Astrocyte (in vitro differentiated cells and primary cell): ENCODE results near the gene SCAND1. TPM values are rescaled to one million over a fixed set of nuclear protein-coding genes. Genes with fewer than 3 reads are reported as not detected.
"Not testable (repeated sequence)": the region's sequence is repeated elsewhere in the genome, so short reads cannot be mapped to it uniquely, and the experiment has no call there.

Source experiments
- DNase-seq: peaks from one replicate; pipeline ENCODE4 v3.0.0-alpha.2; 2010; ENCODE audit warnings: low read depth
- FAIRE-seq: peaks from 2 replicates; lab custom pipeline; 2011; peaks lifted over from hg19 to GRCh38; lab: Jason Lieb, UNC
- H2AFZ ChIP-seq: 2 replicates; pipeline ENCODE4 v1.6.0; 2012; ENCODE audit warnings: low read depth, low read length, inconsistent platforms
- H3K27ac ChIP-seq: 2 replicates; pipeline ENCODE4 v1.5.1; 2011; ENCODE audit warnings: low read depth, low read length, inconsistent platforms
- H3K27me3 ChIP-seq: 2 replicates; pipeline ENCODE4 v1.6.0; 2011; ENCODE audit warnings: low read length, inconsistent platforms; ENCODE audit not compliant: insufficient read depth
- H3K36me3 ChIP-seq: 2 replicates; pipeline ENCODE4 v1.5.1; 2011; ENCODE audit warnings: low read length, inconsistent platforms; ENCODE audit not compliant: insufficient read depth
- H3K4me1 ChIP-seq: 2 replicates; pipeline ENCODE4 v1.5.1; 2011; ENCODE audit warnings: low read length, inconsistent platforms; ENCODE audit not compliant: insufficient read depth
- H3K4me2 ChIP-seq: 2 replicates; pipeline ENCODE4 v1.6.0; 2012; ENCODE audit warnings: low read length, inconsistent platforms
- H3K4me3 ChIP-seq: 2 replicates; pipeline ENCODE4 v1.5.1; 2011; ENCODE audit warnings: low read depth, mild to moderate bottlenecking, low read length, inconsistent platforms; ENCODE audit not compliant: insufficient read depth
- H3K79me2 ChIP-seq: 2 replicates; pipeline ENCODE4 v1.6.0; 2012; ENCODE audit warnings: mild to moderate bottlenecking, low read length, inconsistent platforms; ENCODE audit not compliant: insufficient read depth
- H3K9ac ChIP-seq: 2 replicates; pipeline ENCODE4 v1.6.0; 2012; ENCODE audit warnings: mild to moderate bottlenecking, low read length, inconsistent platforms
- H3K9me3 ChIP-seq: 2 replicates; pipeline ENCODE4 v1.5.1; 2012; ENCODE audit warnings: low read depth, mild to moderate bottlenecking, low read length, inconsistent platforms; ENCODE audit not compliant: insufficient read depth
- H4K20me1 ChIP-seq: 2 replicates; pipeline ENCODE4 v1.6.0; 2012; ENCODE audit warnings: low read length, inconsistent platforms; ENCODE audit not compliant: insufficient read depth
- H3K27ac Mint-ChIP-seq: one replicate; pipeline ENCODE4 v1.8.0; 2021; ENCODE audit warnings: mild to moderate bottlenecking, mixed read lengths; ENCODE audit not compliant: unreplicated experiment
- H3K27me3 Mint-ChIP-seq: one replicate; pipeline ENCODE4 v1.8.0; 2021; ENCODE audit warnings: low read depth, mixed read lengths; ENCODE audit not compliant: unreplicated experiment
- H3K36me3 Mint-ChIP-seq: one replicate; pipeline ENCODE4 v1.8.0; 2021; ENCODE audit warnings: low read depth, mixed read lengths; ENCODE audit not compliant: unreplicated experiment
- H3K4me1 Mint-ChIP-seq: one replicate; pipeline ENCODE4 v1.8.0; 2021; ENCODE audit warnings: low read depth, mixed read lengths; ENCODE audit not compliant: unreplicated experiment
- H3K4me3 Mint-ChIP-seq: one replicate; pipeline ENCODE4 v1.8.0; 2021; ENCODE audit warnings: mild to moderate bottlenecking, moderate library complexity, mixed read lengths; ENCODE audit not compliant: unreplicated experiment
- H3K9me3 Mint-ChIP-seq: one replicate; pipeline ENCODE4 v1.8.0; 2021; ENCODE audit warnings: mild to moderate bottlenecking, mixed read lengths; ENCODE audit not compliant: unreplicated experiment
- EZH2 ChIP-seq: IDR thresholded peaks from 2 replicates; pipeline ENCODE4 v1.6.1; 2012; ENCODE audit warnings: mild to moderate bottlenecking, low read length, inconsistent platforms; ENCODE audit not compliant: insufficient read depth
- total RNA-seq: library from RNA; stranded (reverse); gene quantifications from 2 replicates; pipeline ENCODE4 v1.2.1, GENCODE V29; 2021
- TF ChIP-seq, protein P1 (sequence below): IDR thresholded peaks from 2 replicates; pipeline ENCODE4 v1.5.1; 2011; ENCODE audit warnings: low read depth, mild to moderate bottlenecking, inconsistent platforms, low read length, moderate library complexity; ENCODE audit not compliant: insufficient read depth

SCAND1 gene
- total RNA-seq, 1 donor from 2014 or later: 63.8 TPM

DNA sequence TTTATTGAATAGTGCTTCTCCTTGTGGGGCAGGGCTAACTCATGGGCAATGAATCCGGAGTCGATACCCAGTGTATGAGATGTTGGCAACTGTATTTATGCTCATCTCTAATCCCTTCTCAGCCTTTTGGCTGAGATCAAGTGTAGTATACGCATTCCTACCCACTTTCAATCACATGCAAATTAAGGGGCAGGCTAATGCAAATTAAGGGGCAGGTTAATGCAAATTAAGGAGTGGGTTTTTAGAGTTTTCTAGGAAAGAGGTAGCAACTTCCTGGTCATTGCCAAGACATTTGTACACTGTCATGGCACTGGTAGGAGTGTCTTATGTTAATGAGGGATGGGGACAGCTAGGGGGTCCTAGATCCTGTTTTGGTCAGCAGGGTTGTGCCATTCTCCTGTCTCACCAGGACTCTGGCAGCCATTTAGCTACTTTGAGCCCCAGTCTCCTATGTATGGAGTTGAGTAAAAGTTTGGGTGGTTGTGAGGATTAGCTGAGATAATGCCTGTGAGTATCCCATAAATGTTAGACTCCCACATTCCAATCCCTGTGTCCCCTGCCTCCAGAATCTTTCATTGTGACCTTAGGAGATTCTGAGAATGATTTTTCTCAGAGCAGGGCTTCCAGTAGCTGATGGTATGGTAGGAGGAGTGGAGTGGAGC lies 13.8 kb upstream of the SCAND1 start, which contains the start of gene CNBD2:
Gene CNBD2 (plus strand): TSS at position 612 of the 662 bp plus-strand sequence. CDS start 173 bp downstream, outside the sequence.
- Histone ChIP-seq H3K36me3 (no peaks in the 10 kb centered on the region), H3K79me2 (no peaks in the 10 kb centered on the region), H3K9me3 (no peaks in the 10 kb centered on the region), H3K4me1 (no peaks in the 10 kb centered on the region), H4K20me1 (no peaks in the 10 kb centered on the region), H3K4me2 (no peak within 1 kb of the TSS), H3K27me3 (peaks cover 6% of the 10 kb centered on the region), H3K4me3 (no peak within 1 kb of the TSS), H2AFZ (no peak within 1 kb of the TSS), H3K9ac (no peak within 1 kb of the TSS), H3K27ac (no peak within 1 kb of the TSS)
- H3K27me3 Mint-ChIP-seq: peaks cover 2% of the 10 kb centered on the region
- peaks cover 4% of the 10 kb centered on the region for H3K36me3 Mint-ChIP-seq
- DNase-seq (no peak), FAIRE-seq (no peak)
- H3K4me3 Mint-ChIP-seq: no peak within 1 kb of the TSS
- no peak within 1 kb of the TSS for H3K27ac Mint-ChIP-seq
- H3K4me1 Mint-ChIP-seq: peaks cover 2% of the 10 kb centered on the region
- TF ChIP-seq, protein P1, sequence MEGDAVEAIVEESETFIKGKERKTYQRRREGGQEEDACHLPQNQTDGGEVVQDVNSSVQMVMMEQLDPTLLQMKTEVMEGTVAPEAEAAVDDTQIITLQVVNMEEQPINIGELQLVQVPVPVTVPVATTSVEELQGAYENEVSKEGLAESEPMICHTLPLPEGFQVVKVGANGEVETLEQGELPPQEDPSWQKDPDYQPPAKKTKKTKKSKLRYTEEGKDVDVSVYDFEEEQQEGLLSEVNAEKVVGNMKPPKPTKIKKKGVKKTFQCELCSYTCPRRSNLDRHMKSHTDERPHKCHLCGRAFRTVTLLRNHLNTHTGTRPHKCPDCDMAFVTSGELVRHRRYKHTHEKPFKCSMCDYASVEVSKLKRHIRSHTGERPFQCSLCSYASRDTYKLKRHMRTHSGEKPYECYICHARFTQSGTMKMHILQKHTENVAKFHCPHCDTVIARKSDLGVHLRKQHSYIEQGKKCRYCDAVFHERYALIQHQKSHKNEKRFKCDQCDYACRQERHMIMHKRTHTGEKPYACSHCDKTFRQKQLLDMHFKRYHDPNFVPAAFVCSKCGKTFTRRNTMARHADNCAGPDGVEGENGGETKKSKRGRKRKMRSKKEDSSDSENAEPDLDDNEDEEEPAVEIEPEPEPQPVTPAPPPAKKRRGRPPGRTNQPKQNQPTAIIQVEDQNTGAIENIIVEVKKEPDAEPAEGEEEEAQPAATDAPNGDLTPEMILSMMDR: no peak
- no peak for TF ChIP-seq EZH2
- peaks cover 7% of the 10 kb centered on the region for H3K9me3 Mint-ChIP-seq

- no peak overlapping the region for H3K4me3 ChIP-seq
- no peaks in the 10 kb centered on the region for H3K79me2 ChIP-seq
- peaks cover 1% of the 10 kb centered on the region for H3K4me1 Mint-ChIP-seq
- peaks cover 6% of the 10 kb centered on the region for H3K27me3 ChIP-seq
- H3K9me3 Mint-ChIP-seq: peaks cover 2% of the 10 kb centered on the region
- H3K4me1 ChIP-seq: no peaks in the 10 kb centered on the region
- no peak for DNase-seq
- FAIRE-seq: no peak
- H3K27me3 Mint-ChIP-seq: peaks cover 12% of the 10 kb centered on the region
- TF ChIP-seq EZH2: no peak
- TF ChIP-seq, protein P1: no peak
- no peak overlapping the region for H2AFZ ChIP-seq
- peaks cover 2% of the 10 kb centered on the region for H3K36me3 Mint-ChIP-seq
- H3K4me3 Mint-ChIP-seq: no peak overlapping the region
- H3K36me3 ChIP-seq: no peaks in the 10 kb centered on the region
- no peaks in the 10 kb centered on the region for H3K9me3 ChIP-seq
- H4K20me1 ChIP-seq: no peaks in the 10 kb centered on the region
- no peak overlapping the region for H3K27ac Mint-ChIP-seq
- H3K9ac ChIP-seq: no peak overlapping the region
- H3K27ac ChIP-seq: no peak overlapping the region
- H3K4me2 ChIP-seq: no peak overlapping the region
Observed at GRCh38 chr20:35963878-35964277, 9.6 kb upstream of the SCAND1 start.

- H3K4me2 ChIP-seq, H3K9ac ChIP-seq, H3K4me3 ChIP-seq, H3K27ac Mint-ChIP-seq, H3K36me3 ChIP-seq, H4K20me1 ChIP-seq, DNase-seq, H3K27ac ChIP-seq, H3K27me3 ChIP-seq, H3K9me3 ChIP-seq, H3K79me2 ChIP-seq, H2AFZ ChIP-seq, H3K4me1 ChIP-seq, H3K4me1 Mint-ChIP-seq, FAIRE-seq, H3K4me3 Mint-ChIP-seq, H3K9me3 Mint-ChIP-seq, H3K36me3 Mint-ChIP-seq: not testable (repeated sequence)
- H3K27me3 Mint-ChIP-seq: peaks cover 10% of the 10 kb centered on the region
Observed at GRCh38 chr20:35959291-35959690, 5.0 kb upstream of the SCAND1 start.
